HG02588 (cell line): ENCODE data around the gene SLC2A6.

ENCODE experiments used
- ATAC-seq: cut with Tn5 transposase; IDR thresholded peaks from one replicate; pipeline ENCODE4 v1.9.1; 2021; ENCODE audit warnings: mild to moderate bottlenecking, moderate library complexity; ENCODE audit not compliant: unreplicated experiment

SLC2A6 gene

GRCh38 chr9:133496861-133497842 is 18.3 kb upstream of the SLC2A6 start:
- no peak for ATAC-seq

GRCh38 chr9:133495327-133496293 is 16.7 kb upstream of the SLC2A6 start:
- no peak for ATAC-seq

- no peak for ATAC-seq
Measured at GRCh38 chr9:133494636-133495326, 15.9 kb upstream of the SLC2A6 start.

GRCh38 chr9:133493845-133494540 is 15.1 kb upstream of the SLC2A6 start:
- no peak for ATAC-seq

GRCh38 chr9:133493428-133493827 is 14.5 kb upstream of the SLC2A6 start:
- no peak for ATAC-seq

GRCh38 chr9:133492061-133493021 is 13.4 kb upstream of the SLC2A6 start:
- ATAC-seq: no peak

- no peak for ATAC-seq
Measured at GRCh38 chr9:133491656-133491925, 12.7 kb upstream of the SLC2A6 start.

GRCh38 chr9:133490865-133491655 is 12.2 kb upstream of the SLC2A6 start:
- ATAC-seq: no peak

GRCh38 chr9:133490201-133490681 is 11.3 kb upstream of the SLC2A6 start:
- no peak for ATAC-seq

- no peak for ATAC-seq
Measured at GRCh38 chr9:133489253-133490190, 10.6 kb upstream of the SLC2A6 start.

GRCh38 chr9:133488686-133489252 is 9.9 kb upstream of the SLC2A6 start:
- ATAC-seq: no peak

GRCh38 chr9:133487331-133487725 is 8.4 kb upstream of the SLC2A6 start:
- ATAC-seq: no peak

GRCh38 chr9:133485531-133486260 is 6.8 kb upstream of the SLC2A6 start:
- ATAC-seq: no peak

- no peak for ATAC-seq
Measured at GRCh38 chr9:133484671-133485437, 6.0 kb upstream of the SLC2A6 start.

GRCh38 chr9:133483611-133484010 is 4.7 kb upstream of the SLC2A6 start:
- ATAC-seq: no peak
